WI38 (cell line): ENCODE measurements around the gene TMCO2.

ENCODE experiments used
- H3K4me3 ChIP-seq: 2 replicates; pipeline ENCODE4 v1.5.1; 2011; ENCODE audit warnings: low read depth, mild to moderate bottlenecking, control low read depth, low read length
- CTCF ChIP-seq: IDR thresholded peaks from 2 replicates; pipeline ENCODE4 v1.5.1; 2012; ENCODE audit warnings: low read depth, mild to moderate bottlenecking, control low read depth, low read length

Gene TMCO2

GRCh38 chr1:40281853-40282252 is 34.1 kb downstream of the TMCO2 start:
- H3K4me3 ChIP-seq: no peak overlapping the region
- no peak for TF ChIP-seq CTCF

DNA sequence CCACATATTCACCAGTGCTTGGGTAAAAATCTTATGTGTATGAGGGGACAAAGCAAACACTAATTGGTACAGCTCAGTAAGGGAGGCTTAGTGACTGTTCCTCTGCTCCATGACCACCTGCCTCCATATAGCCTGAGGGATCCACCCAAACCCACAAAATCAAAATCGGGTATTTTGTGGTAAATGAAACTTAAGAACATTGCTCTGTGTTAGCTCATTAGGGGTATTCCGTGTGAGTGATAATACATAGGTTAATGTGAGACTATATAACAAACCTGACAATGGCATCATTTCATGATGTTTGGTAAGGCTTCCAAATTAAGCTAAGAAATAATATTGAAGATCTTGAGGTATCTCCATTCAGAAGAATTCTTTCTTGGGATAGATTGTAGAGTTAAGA is 43.6 kb downstream of the TMCO2 start:
- no peak overlapping the region for H3K4me3 ChIP-seq
- no peak for TF ChIP-seq CTCF

DNA sequence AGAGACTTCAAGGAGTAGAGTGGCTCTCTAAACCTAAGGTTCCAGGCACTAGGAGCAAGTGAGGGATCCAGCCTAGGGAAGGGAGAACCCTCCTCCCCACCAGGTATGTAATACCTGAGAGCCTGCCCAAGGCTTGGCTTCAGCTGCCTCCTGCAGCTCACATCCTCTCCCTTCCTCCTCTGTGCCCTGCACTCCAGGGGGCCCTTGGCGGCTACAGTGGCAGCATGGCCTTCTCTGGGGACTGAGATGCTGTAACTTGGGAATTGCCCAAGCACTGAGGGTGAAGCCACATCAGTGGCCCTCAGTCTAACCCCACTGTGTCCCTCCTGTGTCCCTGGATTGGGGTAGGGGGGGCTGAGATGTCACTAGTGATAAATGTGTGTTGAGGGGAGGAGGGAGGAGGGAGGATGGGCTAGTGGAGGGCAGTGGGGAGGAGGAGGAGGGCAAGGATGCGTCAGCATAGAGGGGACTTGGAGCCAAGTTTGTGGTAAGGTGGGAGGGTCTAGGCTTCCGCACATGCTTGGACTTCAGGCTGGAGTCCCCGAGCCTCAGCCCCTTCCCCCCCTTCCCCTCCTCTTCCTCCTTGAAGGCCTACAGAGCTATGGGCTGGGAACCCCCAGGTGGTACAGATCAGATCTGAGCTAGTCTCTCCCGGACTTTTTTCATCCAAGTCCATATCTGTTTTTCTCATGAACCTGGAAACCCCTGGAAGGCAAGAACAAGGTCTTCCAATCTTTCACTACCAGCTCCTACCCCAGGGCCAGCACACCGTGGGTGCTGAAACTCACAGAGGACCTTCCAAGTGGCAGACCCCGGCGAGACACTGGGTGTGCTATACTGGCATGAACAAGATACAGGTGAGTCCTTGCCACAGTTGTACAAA is 51.9 kb downstream of the TMCO2 start:
- H3K4me3 ChIP-seq: no peak overlapping the region
- TF ChIP-seq CTCF: no peak

GRCh38 chr1:40300249-40300567 is 52.5 kb downstream of the TMCO2 start:
- TF ChIP-seq CTCF: no peak
- H3K4me3 ChIP-seq: no peak overlapping the region

- no peak for TF ChIP-seq CTCF
Observed at GRCh38 chr1:40300651-40301050, 52.9 kb downstream of the TMCO2 start.

GRCh38 chr1:40301066-40301465 is 53.3 kb downstream of the TMCO2 start:
- H3K4me3 ChIP-seq: no peak overlapping the region
- TF ChIP-seq CTCF: no peak

More at GRCh38 chr1:40300651-40301050, 52.9 kb downstream of the TMCO2 start:
- no peak overlapping the region for H3K4me3 ChIP-seq
